HepG2 (cell line): ENCODE data around the gene SYNJ2. TPM values are rescaled to one million over a fixed set of nuclear protein-coding genes. Genes with fewer than 3 reads are reported as not detected.
A peak's percentile ranks its signal among the peaks of the same experiment; 100 is the strongest.

Experiments
- ATAC-seq: fragments of 200-7000 bp; cut with Tn5 transposase; 3 replicates; pipeline ENCODE4 v1.9.1; 2020; ENCODE audit warnings: mild to moderate bottlenecking, moderate library complexity
- BruUV-seq: library from RNA; stranded (reverse); fragments of 400-500 nt; replicated peaks from 2 replicates; lab custom pipeline; 2021; lab: Mats Ljungman, UMichigan
- CTCF ChIA-PET: fragments of 300-600 bp; formaldehyde crosslinking; extraction: SDS; loops from one replicate; lab custom pipeline; 2021; ENCODE audit warnings: low total read pairs, inconsistent platforms, low intra/inter-chr PET ratio; lab: Yijun Ruan, JAX
- POLR2A ChIA-PET: fragments of 350-600 bp; sonication (Branson Sonifier 250); formaldehyde crosslinking; loops from one replicate; lab custom pipeline; 2020; ENCODE audit warnings: antibody characterized with exemption, inconsistent platforms; lab: Yijun Ruan, JAX
- DNase-seq: peaks from one replicate; pipeline ENCODE4 v3.0.0-alpha.2; 2015; ENCODE audit warnings: low spot score
- FAIRE-seq: peaks from 3 replicates; lab custom pipeline; 2011; peaks lifted over from hg19 to GRCh38; lab: Jason Lieb, UNC
- H2AFZ ChIP-seq: one replicate; pipeline ENCODE4 v1.6.1; 2011; ENCODE audit warnings: low read length, inconsistent platforms
- H3K27ac ChIP-seq: fragments of 300-600 bp; 3 replicates; pipeline ENCODE4 v1.8.0; 2011; ENCODE audit warnings: mixed run types, mild to moderate bottlenecking, mixed read lengths, low read length, inconsistent platforms; ENCODE audit not compliant: insufficient read depth; ENCODE audit errors: extremely low read length
- H3K27me3 ChIP-seq, 2 experiments: fragments of 200-600 bp in 1 of 2; 2 replicates in 1 of 2; 3 replicates in 1 of 2; pipeline versions ENCODE4 v1.6.0 to v1.8.0; 2011; ENCODE audit warnings: low read length in 2 of 2, mild to moderate bottlenecking in 2 of 2, moderate library complexity in 2 of 2, inconsistent platforms in 1 of 2; ENCODE audit not compliant: insufficient read depth in 2 of 2, control insufficient read depth in 1 of 2
- H3K36me3 ChIP-seq, 2 experiments: fragments of 200-600 bp in 1 of 2; replicated peaks in 1 of 2; 2 replicates in 1 of 2; 3 replicates in 1 of 2; pipeline versions ENCODE4 v1.5.1 to v1.8.0; 2011; ENCODE audit warnings: low read length in 2 of 2, inconsistent platforms in 1 of 2; ENCODE audit not compliant: insufficient read depth in 2 of 2, control insufficient read depth in 1 of 2
- H3K4me1 ChIP-seq: 2 replicates; pipeline ENCODE4 v1.5.1; 2012; ENCODE audit warnings: low read length, inconsistent platforms; ENCODE audit not compliant: insufficient read depth
- H3K4me2 ChIP-seq: 2 replicates; pipeline ENCODE4 v1.6.0; 2011; ENCODE audit warnings: low read depth, low read length, inconsistent platforms
- H3K4me3 ChIP-seq, 3 experiments: fragments of 200-600 bp in 1 of 3; sonication (generic), shearing (Covaris generic) in 1 of 3; replicated peaks in 1 of 3; 2 replicates each; pipeline ENCODE4 v1.5.1; 2011 to 2016; ENCODE audit warnings: low read length in 3 of 3, inconsistent platforms in 2 of 3, low read depth in 2 of 3, mild to moderate bottlenecking in 2 of 3, control low read depth in 1 of 3, mixed read lengths in 1 of 3; ENCODE audit not compliant: insufficient read depth in 1 of 3
- H3K79me2 ChIP-seq: one replicate; pipeline ENCODE4 v1.6.1; 2011; ENCODE audit warnings: low read length, inconsistent platforms; ENCODE audit not compliant: insufficient read depth
- H3K9ac ChIP-seq: 2 replicates; pipeline ENCODE4 v1.6.0; 2011; ENCODE audit warnings: mild to moderate bottlenecking, low read depth, low read length, inconsistent platforms; ENCODE audit not compliant: insufficient read depth
- H3K9me3 ChIP-seq: 2 replicates; pipeline ENCODE4 v1.5.1; 2012; ENCODE audit warnings: mild to moderate bottlenecking, low read length
- H4K20me1 ChIP-seq: 2 replicates; pipeline ENCODE4 v1.6.0; 2011; ENCODE audit warnings: inconsistent platforms, mild to moderate bottlenecking, low read length, moderate library complexity; ENCODE audit not compliant: insufficient read depth
- ATF1 ChIP-seq: IDR thresholded peaks from 2 replicates; pipeline ENCODE4 v1.6.1; 2016; ENCODE audit warnings: mild to moderate bottlenecking, control low read depth
- BRCA1 ChIP-seq: sonication (generic); formaldehyde crosslinking; IDR thresholded peaks from 2 replicates; pipeline ENCODE4 v1.4.0; 2020; ENCODE audit warnings: missing genetic modification reagents
- FOXA1 ChIP-seq, 2 experiments: fragments of 450-650 bp in 1 of 2; sonication (generic) in 1 of 2; formaldehyde crosslinking in 1 of 2; IDR thresholded peaks; 2 replicates each; pipeline versions ENCODE4 v1.4.0 to v1.6.1; 2016 to 2020; ENCODE audit warnings: missing genetic modification reagents in 1 of 2
- RORA ChIP-seq: sonication (generic); formaldehyde crosslinking; IDR thresholded peaks from 2 replicates; pipeline ENCODE4 v1.5.0; 2020; ENCODE audit warnings: mild to moderate bottlenecking, missing genetic modification reagents, moderate library complexity
- SMYD3 ChIP-seq: sonication (generic); formaldehyde crosslinking; IDR thresholded peaks from 2 replicates; pipeline ENCODE4 v1.8.1; 2023; ENCODE audit warnings: mild to moderate bottlenecking, missing genetic modification reagents
- TBX3 ChIP-seq: fragments of 450-650 bp; IDR thresholded peaks from 2 replicates; pipeline ENCODE4 v1.6.1; 2017; ENCODE audit warnings: antibody characterized with exemption, mild to moderate bottlenecking, inconsistent platforms, borderline replicate concordance
- TCF7L2 ChIP-seq: IDR thresholded peaks from 2 replicates; pipeline ENCODE4 v1.6.1; 2011; ENCODE audit warnings: mild to moderate bottlenecking, low read depth, low read length, moderate library complexity
- ZBTB1 ChIP-seq: sonication (generic); formaldehyde crosslinking; IDR thresholded peaks from 2 replicates; pipeline ENCODE4 v1.4.0; 2020; ENCODE audit warnings: missing genetic modification reagents, borderline replicate concordance
- ZBTB38 ChIP-seq: sonication (generic); formaldehyde crosslinking; IDR thresholded peaks from 2 replicates; pipeline ENCODE4 v1.5.1; 2020; ENCODE audit warnings: mild to moderate bottlenecking, missing genetic modification reagents
- ZFX ChIP-seq: sonication (generic); formaldehyde crosslinking; IDR thresholded peaks from 2 replicates; pipeline ENCODE4 v1.4.0; 2020; ENCODE audit warnings: mild to moderate bottlenecking, low read depth, missing genetic modification reagents, moderate library complexity
- ZNF562 ChIP-seq: sonication (generic); formaldehyde crosslinking; IDR thresholded peaks from 2 replicates; pipeline ENCODE4 v1.8.0; 2022; ENCODE audit warnings: missing genetic modification reagents, borderline replicate concordance
- ZNF589 ChIP-seq: sonication (generic); formaldehyde crosslinking; conservative IDR thresholded peaks from 2 replicates; pipeline ENCODE4 v1.8.0; 2022; ENCODE audit warnings: mild to moderate bottlenecking, moderate library complexity, missing genetic modification reagents
- ZNF709 ChIP-seq: sonication (generic); formaldehyde crosslinking; IDR thresholded peaks from 2 replicates; pipeline ENCODE4 v1.5.0; 2020; ENCODE audit warnings: mild to moderate bottlenecking, missing genetic modification reagents
- ZSCAN12 ChIP-seq: sonication (generic); formaldehyde crosslinking; IDR thresholded peaks from 2 replicates; pipeline ENCODE4 v1.9.0; 2021; ENCODE audit warnings: mild to moderate bottlenecking, missing genetic modification reagents
- WGBS: methylation state at CpG from one replicate; pipeline ENCODE4 v1.1.6; 2017; ENCODE audit warnings: low lambda C conversion rate; 5-methylcytosine and 5-hydroxymethylcytosine counted together
- in situ Hi-C: cut with HindIII; loops from 2 replicates; pipeline ENCODE4 v1.10.0; 2017; ENCODE audit warnings: low pct_unique_long_range_greater_than_20kb; ENCODE audit not compliant: extremely low pct_ligation_motif_present
- intact Hi-C: fragments of 100-400 bp; cut with micrococcal nuclease; formaldehyde crosslinking; loops from one replicate; pipeline ENCODE4 v1.10.0; 2022; ENCODE audit not compliant: unreplicated experiment
- polyA plus RNA-seq, 8 experiments: library from polyadenylated mRNA; depleted of rRNA in 3 of 8; stranded (reverse) in 7 of 8; unstranded in 1 of 8; fragments of >200 nt; fragmentation: Illumina TruSeq in 4 of 8; extraction: Trizol in 4 of 8; gene quantifications; 2 replicates each; pipeline versions ENCODE4 v1.2.1 to v1.2.3, GENCODE V29; 2011 to 2016; ENCODE audit warnings: low read depth in 4 of 8, missing spikeins in 1 of 8, mixed read lengths in 1 of 8; ENCODE audit not compliant: insufficient read depth in 1 of 8
- total RNA-seq, 5 experiments: library from RNA; depleted of rRNA; stranded (reverse); fragments of >200 nt; fragmentation: Illumina TruSeq; extraction: Trizol; gene quantifications; 2 replicates each; pipeline ENCODE4 v1.2.3, GENCODE V29; 2016; ENCODE audit warnings: low read depth in 1 of 5
- TF ChIP-seq, protein P1 (sequence below): IDR thresholded peaks from 2 replicates; pipeline ENCODE4 v1.6.1; 2016; ENCODE audit warnings: mild to moderate bottlenecking, missing biosample characterization, missing genetic modification reagents
- TF ChIP-seq, protein P2 (sequence below): sonication (generic); formaldehyde crosslinking; IDR thresholded peaks from 2 replicates; pipeline ENCODE4 v1.4.0; 2020; ENCODE audit warnings: missing genetic modification reagents; ENCODE audit errors: not compliant biosample characterization
- TF ChIP-seq, protein P3 (sequence below): sonication (generic); formaldehyde crosslinking; IDR thresholded peaks from 2 replicates; pipeline ENCODE4 v1.5.0; 2020; ENCODE audit warnings: missing genetic modification reagents
- TF ChIP-seq, protein P4 (sequence below): sonication (generic); formaldehyde crosslinking; IDR thresholded peaks from 2 replicates; pipeline ENCODE4 v1.8.0; 2022; ENCODE audit warnings: missing genetic modification reagents, mild to moderate bottlenecking, moderate library complexity, borderline replicate concordance

SYNJ2 gene
- total and polyA plus RNA-seq, 2 of the 13 experiments (the other 11 are each of a cell fraction or from before 2014, with no cell fraction given): 39.1 to 57.6 TPM

DNA sequence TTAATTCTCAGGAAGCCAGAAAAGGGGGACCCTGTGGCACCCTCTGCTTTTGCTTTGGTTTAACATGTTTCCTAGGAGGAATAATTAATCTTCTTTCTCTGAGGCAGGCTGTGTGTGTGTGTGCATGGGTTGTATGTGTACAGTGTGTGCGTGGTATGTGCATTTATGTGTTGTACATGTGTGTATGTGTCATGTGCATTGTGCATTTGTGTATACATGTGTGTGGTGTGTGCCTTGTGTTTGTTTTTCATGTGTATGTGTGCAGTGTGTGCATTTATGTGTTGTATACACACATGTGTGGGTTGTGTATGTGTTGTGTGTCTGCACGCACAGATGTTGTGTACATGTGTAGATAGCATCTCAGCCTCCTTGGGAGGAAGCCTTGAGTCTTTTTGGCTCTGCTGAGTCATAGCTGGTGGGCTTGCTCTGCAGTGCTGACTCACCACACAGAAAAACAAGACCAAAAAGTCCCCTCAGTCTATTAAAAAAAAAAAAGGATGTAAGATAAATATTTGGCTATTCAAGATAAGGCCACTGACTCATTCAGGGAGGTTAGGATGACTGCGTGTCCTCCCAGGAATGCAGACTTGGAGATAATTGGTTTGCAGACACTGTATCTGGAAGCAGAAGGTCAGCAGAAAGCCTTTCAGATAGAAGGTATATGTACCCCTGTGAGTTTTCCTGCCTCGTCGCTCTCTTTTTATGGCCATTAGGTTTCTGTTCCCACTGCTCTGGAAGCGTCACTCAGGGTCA is 58.6 kb downstream of the SYNJ2 start:
- FAIRE-seq (peak; percentile 98), DNase-seq (peak; percentile 99), ATAC-seq (peak; percentile 84)
- Histone ChIP-seq H3K4me2 (peak overlapping the region; percentile 71), H3K36me3 (peaks cover 41 to 77% of the 10 kb centered on the region in 2 experiments), H3K27ac (peak overlapping the region; percentile 92), H3K9ac (peak overlapping the region; percentile 71), H3K4me3 (peak overlapping the region in 2 of 3 experiments; percentile 7 to 51; a peak in 2 of 6 replicates), H3K27me3 (no peaks in the 10 kb centered on the region), H2AFZ (no peak overlapping the region), H3K79me2 (peaks cover 51% of the 10 kb centered on the region), H4K20me1 (no peaks in the 10 kb centered on the region), H3K4me1 (peaks cover 87% of the 10 kb centered on the region), H3K9me3 (no peaks in the 10 kb centered on the region)
- no TSS peak for BruUV-seq
- ChIA-PET CTCF (no interaction called here), POLR2A (interaction anchor here (1.1 to 4.0 kb wide), 5 partner anchors 9 to 312 kb away, joined by 3 to 65 read pairs (median 6); no protein-coding TSS in a partner anchor)
- 18% methylated on average over 6 of the region's 6 CpGs for WGBS
- intact Hi-C loops: loop anchor here (1.0 kb wide), 2 partner anchors 9 to 55 kb away; no protein-coding TSS in a partner anchor
- in situ Hi-C loops: no loop called here
- TF ChIP-seq, protein P1, sequence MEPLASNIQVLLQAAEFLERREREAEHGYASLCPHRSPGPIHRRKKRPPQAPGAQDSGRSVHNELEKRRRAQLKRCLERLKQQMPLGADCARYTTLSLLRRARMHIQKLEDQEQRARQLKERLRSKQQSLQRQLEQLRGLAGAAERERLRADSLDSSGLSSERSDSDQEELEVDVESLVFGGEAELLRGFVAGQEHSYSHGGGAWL: no peak
- TF ChIP-seq ZNF562 (CRISPR knock-in tag) (no peak), TCF7L2 (no peak), ZNF709 (CRISPR knock-in tag) (0 out of 2 replicates have a peak, but pooled peaks have one; percentile 38), ZNF589 (CRISPR knock-in tag) (peak; percentile 67; the same call in 1 of the 2 replicates), ZFX (CRISPR knock-in tag) (no peak), RORA (CRISPR knock-in tag) (no peak), TBX3 (peak; percentile 87; the same call in 1 of the 2 replicates), FOXA1 (IDR thresholded peaks at IDR 0.05) (peak; percentile 69), FOXA1 (CRISPR knock-in tag; IDR thresholded peaks at IDR 0.05) (peak; percentile 73), SMYD3 (no peak), BRCA1 (CRISPR knock-in tag) (0 out of 2 replicates have a peak, but pooled peaks have one; percentile 30), ATF1 (no peak; the same call in 1 of the 2 replicates), ZSCAN12 (CRISPR knock-in tag) (no peak), ZBTB38 (CRISPR knock-in tag) (no peak), ZBTB1 (CRISPR knock-in tag) (peak; percentile 54; the same call in 1 of the 2 replicates)
- TF ChIP-seq, protein P2, sequence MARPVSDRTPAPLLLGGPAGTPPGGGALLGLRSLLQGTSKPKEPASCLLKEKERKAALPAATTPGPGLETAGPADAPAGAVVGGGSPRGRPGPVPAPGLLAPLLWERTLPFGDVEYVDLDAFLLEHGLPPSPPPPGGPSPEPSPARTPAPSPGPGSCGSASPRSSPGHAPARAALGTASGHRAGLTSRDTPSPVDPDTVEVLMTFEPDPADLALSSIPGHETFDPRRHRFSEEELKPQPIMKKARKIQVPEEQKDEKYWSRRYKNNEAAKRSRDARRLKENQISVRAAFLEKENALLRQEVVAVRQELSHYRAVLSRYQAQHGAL (CRISPR knock-in tag): peak; percentile 57
- TF ChIP-seq, protein P3, sequence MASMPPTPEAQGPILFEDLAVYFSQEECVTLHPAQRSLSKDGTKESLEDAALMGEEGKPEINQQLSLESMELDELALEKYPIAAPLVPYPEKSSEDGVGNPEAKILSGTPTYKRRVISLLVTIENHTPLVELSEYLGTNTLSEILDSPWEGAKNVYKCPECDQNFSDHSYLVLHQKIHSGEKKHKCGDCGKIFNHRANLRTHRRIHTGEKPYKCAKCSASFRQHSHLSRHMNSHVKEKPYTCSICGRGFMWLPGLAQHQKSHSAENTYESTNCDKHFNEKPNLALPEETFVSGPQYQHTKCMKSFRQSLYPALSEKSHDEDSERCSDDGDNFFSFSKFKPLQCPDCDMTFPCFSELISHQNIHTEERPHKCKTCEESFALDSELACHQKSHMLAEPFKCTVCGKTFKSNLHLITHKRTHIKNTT (CRISPR knock-in tag): no peak
- TF ChIP-seq, protein P4, sequence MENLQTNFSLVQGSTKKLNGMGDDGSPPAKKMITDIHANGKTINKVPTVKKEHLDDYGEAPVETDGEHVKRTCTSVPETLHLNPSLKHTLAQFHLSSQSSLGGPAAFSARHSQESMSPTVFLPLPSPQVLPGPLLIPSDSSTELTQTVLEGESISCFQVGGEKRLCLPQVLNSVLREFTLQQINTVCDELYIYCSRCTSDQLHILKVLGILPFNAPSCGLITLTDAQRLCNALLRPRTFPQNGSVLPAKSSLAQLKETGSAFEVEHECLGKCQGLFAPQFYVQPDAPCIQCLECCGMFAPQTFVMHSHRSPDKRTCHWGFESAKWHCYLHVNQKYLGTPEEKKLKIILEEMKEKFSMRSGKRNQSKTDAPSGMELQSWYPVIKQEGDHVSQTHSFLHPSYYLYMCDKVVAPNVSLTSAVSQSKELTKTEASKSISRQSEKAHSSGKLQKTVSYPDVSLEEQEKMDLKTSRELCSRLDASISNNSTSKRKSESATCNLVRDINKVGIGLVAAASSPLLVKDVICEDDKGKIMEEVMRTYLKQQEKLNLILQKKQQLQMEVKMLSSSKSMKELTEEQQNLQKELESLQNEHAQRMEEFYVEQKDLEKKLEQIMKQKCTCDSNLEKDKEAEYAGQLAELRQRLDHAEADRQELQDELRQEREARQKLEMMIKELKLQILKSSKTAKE: peak; percentile 95
